Smooth muscle cell (in vitro differentiated cells): ENCODE data around the gene PIEZO1. TPM values are rescaled to one million over a fixed set of nuclear protein-coding genes. Genes with fewer than 3 reads are reported as not detected.

Experiments
- DNase-seq: peaks from one replicate; lab custom pipeline; 2025; ENCODE audit not compliant: unreplicated experiment; lab: John Stamatoyannopoulos, UW
- H2AFZ ChIP-seq: fragments of 200-600 bp; sonication (generic); 2 replicates; pipeline ENCODE4 v1.6.0; 2016; ENCODE audit warnings: antibody characterized with exemption, low read depth, mild to moderate bottlenecking
- H3F3A ChIP-seq: fragments of 200-600 bp; sonication (generic); 2 replicates; pipeline ENCODE4 v1.6.0; 2017; ENCODE audit warnings: antibody characterized with exemption, low read depth
- H3K27ac ChIP-seq: fragments of 200-600 bp; sonication (generic); 2 replicates; pipeline ENCODE4 v1.5.1; 2016; ENCODE audit warnings: low read depth, mild to moderate bottlenecking
- H3K27me3 ChIP-seq: fragments of 200-600 bp; sonication (generic); 2 replicates; pipeline ENCODE4 v1.6.1; 2016; ENCODE audit warnings: low read depth, mild to moderate bottlenecking
- H3K36me3 ChIP-seq: fragments of 200-600 bp; sonication (generic); 2 replicates; pipeline ENCODE4 v1.5.1; 2016; ENCODE audit warnings: low read depth
- H3K4me1 ChIP-seq: fragments of 200-600 bp; sonication (generic); 2 replicates; pipeline ENCODE4 v1.5.1; 2016; ENCODE audit warnings: low read depth
- H3K4me2 ChIP-seq: fragments of 200-600 bp; sonication (generic); 2 replicates; pipeline ENCODE4 v1.6.0; 2016; ENCODE audit warnings: mild to moderate bottlenecking
- H3K4me3 ChIP-seq: fragments of 200-600 bp; sonication (generic); 2 replicates; pipeline ENCODE4 v1.5.1; 2016; ENCODE audit warnings: mild to moderate bottlenecking
- H3K79me2 ChIP-seq: fragments of 200-600 bp; sonication (generic); 2 replicates; pipeline ENCODE4 v1.6.0; 2016; ENCODE audit warnings: low read depth, mild to moderate bottlenecking
- H3K9ac ChIP-seq: fragments of 200-600 bp; sonication (generic); 2 replicates; pipeline ENCODE4 v1.6.0; 2016; ENCODE audit warnings: low read depth
- H3K9me3 ChIP-seq: fragments of 200-600 bp; sonication (generic); replicated peaks from 2 replicates; pipeline ENCODE4 v1.5.1; 2016; ENCODE audit warnings: low read depth
- H4K20me1 ChIP-seq: fragments of 200-600 bp; sonication (generic); 2 replicates; pipeline ENCODE4 v1.6.0; 2016; ENCODE audit warnings: low read depth
- WGBS: methylation state at CpG from one replicate; pipeline ENCODE4 v1.1.7; 2016; ENCODE audit warnings: low lambda C conversion rate; 5-methylcytosine and 5-hydroxymethylcytosine counted together
- polyA plus RNA-seq: library from polyadenylated mRNA; unstranded; fragments of >200 nt; fragmentation: Nextera tagmentation; extraction: Ambion mirVana; gene quantifications from 2 replicates; pipeline ENCODE4 v1.2.1, GENCODE V29; 2016
- total RNA-seq: library from RNA; depleted of rRNA; stranded (reverse); fragments of >200 nt; gene quantifications from 2 replicates; pipeline ENCODE4 v1.2.3, GENCODE V29; 2014
- TF ChIP-seq, protein P1 (sequence below): fragments of 200-600 bp; sonication (generic); IDR thresholded peaks from 2 replicates; pipeline ENCODE4 v1.5.1; 2017; ENCODE audit warnings: borderline replicate concordance, mild to moderate bottlenecking, antibody characterized with exemption; ENCODE audit not compliant: insufficient read depth, poor library complexity, severe bottlenecking

Gene PIEZO1
- total and polyA plus RNA-seq, 2 experiments from 2014 or later, result 62.1 to 70.9 TPM

DNA sequence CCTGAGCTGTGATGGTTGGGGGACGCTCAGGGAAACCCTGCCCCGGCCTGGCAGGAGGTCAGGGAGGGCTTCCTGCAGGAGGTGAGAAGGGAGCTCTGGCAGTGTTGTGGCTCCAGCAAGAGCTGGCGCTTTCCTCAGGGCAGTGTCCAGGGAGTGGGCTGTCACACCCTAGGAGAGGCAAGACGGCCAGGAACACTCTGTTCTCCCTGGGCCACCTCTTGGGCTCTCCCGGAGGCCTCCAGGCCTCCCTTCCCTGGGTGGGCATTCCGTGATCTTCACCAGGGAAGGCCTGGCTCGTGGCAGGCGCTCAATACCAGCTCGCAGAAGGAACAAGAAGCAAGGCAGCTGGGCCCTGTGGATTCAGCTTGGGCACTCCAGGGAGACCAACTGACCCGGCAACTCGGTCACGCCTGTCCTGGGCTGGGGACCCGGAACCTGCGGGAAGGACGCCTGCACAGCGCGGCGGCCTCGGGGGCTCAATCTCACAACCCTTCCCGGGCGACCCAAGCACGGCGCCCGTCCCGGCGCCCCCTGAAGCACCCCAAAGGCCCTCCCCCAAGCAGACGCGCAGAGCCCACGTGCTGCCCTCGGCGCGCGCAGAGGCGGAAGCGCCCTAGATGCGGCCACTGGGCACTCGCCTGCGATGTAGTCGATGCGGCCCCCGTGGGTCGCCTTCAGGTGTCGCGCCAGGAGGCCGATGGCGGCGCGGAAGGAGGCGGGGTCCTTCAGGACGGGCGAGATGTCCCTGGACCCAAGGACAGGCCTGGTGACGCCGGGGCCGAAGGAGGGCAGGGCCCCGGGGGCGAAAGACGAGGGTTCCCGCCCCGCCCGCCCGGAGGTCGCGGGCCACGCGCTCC is 26.1 kb upstream of the PIEZO1 start:
- no peak overlapping the region for H2AFZ ChIP-seq

DNA sequence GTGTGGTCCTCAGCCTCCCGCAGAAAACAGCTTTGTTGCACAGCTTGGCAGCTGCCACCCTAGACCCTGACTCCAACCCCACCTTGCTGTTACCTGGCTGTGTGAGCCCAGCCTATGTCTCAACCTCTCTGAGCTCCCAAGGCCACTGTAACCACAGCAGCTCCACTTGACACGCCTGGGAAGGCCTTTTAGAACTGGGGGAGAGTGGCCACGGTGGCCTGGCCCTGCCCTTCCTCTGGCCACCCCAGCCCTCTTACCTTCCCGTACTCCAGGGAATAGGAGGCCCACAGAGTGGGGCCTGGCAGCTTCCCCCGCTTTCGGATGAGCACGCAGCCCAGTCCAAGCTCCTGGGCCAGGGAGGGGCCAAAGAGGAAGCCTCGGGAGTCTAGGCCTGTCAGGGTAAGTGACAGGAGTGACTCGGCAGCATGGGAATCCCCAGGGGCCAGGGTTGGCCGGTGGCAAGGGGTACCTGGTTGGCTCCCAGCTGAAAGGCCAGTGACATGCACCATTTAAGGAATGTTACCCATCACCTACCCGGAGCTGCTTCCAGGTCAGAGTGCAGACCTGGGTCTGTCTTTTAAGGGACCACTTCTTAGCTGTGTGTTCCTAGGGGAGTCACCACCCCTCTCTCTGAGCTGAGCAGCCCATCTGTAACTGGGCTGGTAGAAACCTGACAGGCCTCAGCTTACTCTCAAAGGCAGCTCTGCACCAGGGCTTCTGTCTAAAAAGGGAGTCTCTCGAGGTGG is 25.3 kb upstream of the PIEZO1 start:
- H3K79me2 ChIP-seq, result no peaks in the 10 kb centered on the region
- no peak for DNase-seq
- H3K27me3 ChIP-seq, result no peaks in the 10 kb centered on the region

More for the DNA sequence above, 26.1 kb upstream of the PIEZO1 start:
- Histone ChIP-seq H3K4me3 (peak overlapping the region; percentile 65), H4K20me1 (peaks cover 9% of the 10 kb centered on the region), H3K9me3 (no peaks in the 10 kb centered on the region), H3K79me2 (no peaks in the 10 kb centered on the region), H3K27me3 (no peaks in the 10 kb centered on the region), H3K27ac (peak overlapping the region; percentile 70), H3F3A (no peaks in the 10 kb centered on the region), H3K4me2 (peak overlapping the region; percentile 93), H3K4me1 (peaks cover 10% of the 10 kb centered on the region), H3K9ac (peak overlapping the region; percentile 59), H3K36me3 (no peaks in the 10 kb centered on the region)
- TF ChIP-seq, protein P1, sequence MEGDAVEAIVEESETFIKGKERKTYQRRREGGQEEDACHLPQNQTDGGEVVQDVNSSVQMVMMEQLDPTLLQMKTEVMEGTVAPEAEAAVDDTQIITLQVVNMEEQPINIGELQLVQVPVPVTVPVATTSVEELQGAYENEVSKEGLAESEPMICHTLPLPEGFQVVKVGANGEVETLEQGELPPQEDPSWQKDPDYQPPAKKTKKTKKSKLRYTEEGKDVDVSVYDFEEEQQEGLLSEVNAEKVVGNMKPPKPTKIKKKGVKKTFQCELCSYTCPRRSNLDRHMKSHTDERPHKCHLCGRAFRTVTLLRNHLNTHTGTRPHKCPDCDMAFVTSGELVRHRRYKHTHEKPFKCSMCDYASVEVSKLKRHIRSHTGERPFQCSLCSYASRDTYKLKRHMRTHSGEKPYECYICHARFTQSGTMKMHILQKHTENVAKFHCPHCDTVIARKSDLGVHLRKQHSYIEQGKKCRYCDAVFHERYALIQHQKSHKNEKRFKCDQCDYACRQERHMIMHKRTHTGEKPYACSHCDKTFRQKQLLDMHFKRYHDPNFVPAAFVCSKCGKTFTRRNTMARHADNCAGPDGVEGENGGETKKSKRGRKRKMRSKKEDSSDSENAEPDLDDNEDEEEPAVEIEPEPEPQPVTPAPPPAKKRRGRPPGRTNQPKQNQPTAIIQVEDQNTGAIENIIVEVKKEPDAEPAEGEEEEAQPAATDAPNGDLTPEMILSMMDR, result no peak
- WGBS, result 5% methylated on average over 51 of the region's 65 CpGs
- peak; percentile 67 for DNase-seq

DNA sequence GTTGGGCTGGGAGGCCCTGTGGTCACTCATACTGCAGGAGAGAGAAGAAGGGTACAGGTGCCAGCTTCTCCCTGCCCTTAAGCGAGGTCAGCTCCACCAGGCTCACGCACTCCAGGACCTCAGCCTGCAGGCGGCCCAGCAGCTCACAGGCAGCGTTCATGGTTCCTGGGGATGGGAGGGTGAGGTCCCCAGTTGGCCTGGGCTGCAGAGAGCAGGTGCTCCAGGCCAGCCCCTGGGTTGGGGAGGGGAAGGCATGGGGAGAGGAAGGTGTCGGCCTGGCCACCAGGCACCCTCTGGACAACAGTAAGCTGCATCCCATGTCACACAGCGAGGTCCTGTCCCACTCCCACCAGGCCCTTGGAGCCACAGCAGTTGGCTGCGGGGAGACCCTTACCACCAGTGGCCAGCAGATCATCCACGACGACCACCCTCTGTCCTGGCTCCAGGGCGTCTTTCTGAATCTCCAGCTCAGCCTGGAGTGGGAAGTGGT is 24.7 kb upstream of the PIEZO1 start:
- H3F3A ChIP-seq, result no peaks in the 10 kb centered on the region
- peak overlapping the region; percentile 93 for H3K4me2 ChIP-seq
- H3K79me2 ChIP-seq, result no peaks in the 10 kb centered on the region
- H3K9me3 ChIP-seq, result no peaks in the 10 kb centered on the region
- H3K36me3 ChIP-seq, result no peaks in the 10 kb centered on the region
- no peak overlapping the region for H3K27ac ChIP-seq
- H3K4me1 ChIP-seq, result peaks cover 12% of the 10 kb centered on the region
- no peak overlapping the region for H2AFZ ChIP-seq
- TF ChIP-seq, protein P1, result no peak
- H4K20me1 ChIP-seq, result peaks cover 9% of the 10 kb centered on the region
- WGBS, result 92% methylated on average over 10 of the region's 10 CpGs
- H3K9ac ChIP-seq, result no peak overlapping the region
- no peak overlapping the region for H3K4me3 ChIP-seq
- H3K27me3 ChIP-seq, result no peaks in the 10 kb centered on the region
- DNase-seq, result no peak

More for the DNA sequence above, 25.3 kb upstream of the PIEZO1 start:
- Histone ChIP-seq H3F3A (no peaks in the 10 kb centered on the region), H3K4me1 (peaks cover 10% of the 10 kb centered on the region), H3K4me3 (peak overlapping the region; percentile 65), H3K9me3 (no peaks in the 10 kb centered on the region), H3K27ac (peak overlapping the region; percentile 70), H3K4me2 (peak overlapping the region; percentile 93), H4K20me1 (peaks cover 9% of the 10 kb centered on the region), H3K9ac (no peak overlapping the region), H3K36me3 (no peaks in the 10 kb centered on the region), H2AFZ (no peak overlapping the region)
- 66% methylated on average over 12 of the region's 12 CpGs for WGBS
- TF ChIP-seq, protein P1, result no peak
